RWPE2 (cell line): ENCODE results near the gene GTPBP6.

Experiments used
- ATAC-seq: fragments of 200-7000 bp; cut with Tn5 transposase; 3 replicates; pipeline ENCODE4 v1.9.1; 2021; ENCODE audit warnings: low read depth
- DNase-seq: peaks from one replicate; pipeline ENCODE4 v3.0.0-alpha.2; 2020; ENCODE audit warnings: low spot score
- H3K27ac ChIP-seq: fragments of 450-650 bp; 2 replicates; pipeline ENCODE4 v1.5.1; 2017; ENCODE audit warnings: mild to moderate bottlenecking; ENCODE audit not compliant: poor library complexity, severe bottlenecking
- H3K27me3 ChIP-seq: fragments of 250-450 bp; sonication (Bioruptor Pico); 2 replicates; pipeline ENCODE4 v1.5.1; 2021; ENCODE audit warnings: mild to moderate bottlenecking, moderate library complexity; ENCODE audit not compliant: insufficient read depth, poor library complexity, severe bottlenecking
- H3K36me3 ChIP-seq: fragments of 250-450 bp; sonication (Bioruptor Pico); 2 replicates; pipeline ENCODE4 v1.5.1; 2020; ENCODE audit warnings: low read depth, mild to moderate bottlenecking, moderate library complexity
- H3K4me1 ChIP-seq: fragments of 250-450 bp; sonication (Bioruptor Pico); 2 replicates; pipeline ENCODE4 v1.5.1; 2021; ENCODE audit warnings: mild to moderate bottlenecking, moderate library complexity; ENCODE audit not compliant: insufficient read depth, poor library complexity, severe bottlenecking
- H3K4me3 ChIP-seq: fragments of 250-450 bp; sonication (Bioruptor Pico); 2 replicates; pipeline ENCODE4 v1.5.1; 2021; ENCODE audit warnings: mild to moderate bottlenecking, moderate library complexity; ENCODE audit not compliant: severe bottlenecking
- H3K9me3 ChIP-seq: fragments of 250-450 bp; sonication (Bioruptor Pico); 2 replicates; pipeline ENCODE4 v1.5.1; 2021; ENCODE audit warnings: mild to moderate bottlenecking, moderate library complexity; ENCODE audit not compliant: severe bottlenecking
- CTCF ChIP-seq: fragments of 450-650 bp; IDR thresholded peaks from one replicate; pipeline ENCODE4 v1.5.1; 2017; ENCODE audit warnings: mild to moderate bottlenecking, moderate library complexity; ENCODE audit not compliant: poor library complexity, severe bottlenecking

GTPBP6 gene

DNA sequence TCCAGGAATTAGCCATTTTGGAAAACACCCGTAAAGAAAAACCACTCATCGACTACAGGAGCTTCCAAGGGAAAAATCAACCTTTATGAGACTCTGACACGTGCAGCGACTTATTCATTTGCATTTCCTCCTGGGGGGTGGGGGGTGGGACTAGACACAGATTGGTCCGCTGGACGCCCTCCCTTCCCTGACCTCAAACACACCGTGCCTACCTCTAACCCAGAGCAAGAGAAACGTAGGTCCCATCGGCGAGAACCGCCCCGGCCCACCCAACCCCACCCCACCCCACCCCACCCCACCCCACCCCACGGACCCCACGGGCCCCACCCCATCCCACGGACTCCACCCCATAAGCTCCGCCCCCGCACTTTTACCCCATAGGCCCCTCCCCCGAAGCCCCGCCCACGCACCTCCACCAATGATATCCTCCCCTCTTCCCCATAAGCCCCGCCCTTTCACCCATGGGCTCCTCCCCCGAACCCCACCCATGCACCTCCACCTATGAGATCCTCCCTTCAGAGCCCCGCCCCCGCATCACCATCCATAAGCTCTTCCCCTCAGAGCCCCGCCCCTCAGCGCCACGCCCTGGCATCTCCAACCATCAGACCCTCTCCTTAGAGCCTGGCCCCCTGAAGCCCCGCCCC lies 1.1 kb downstream of the GTPBP6 start:
- H3K27me3 ChIP-seq: no peaks in the 10 kb centered on the region
- TF ChIP-seq CTCF: no peak
- peaks cover 28% of the 10 kb centered on the region for H3K36me3 ChIP-seq
- peak overlapping the region; percentile 70 for H3K27ac ChIP-seq
- DNase-seq (no peak), ATAC-seq (no peak)
- H3K4me3 ChIP-seq: peak overlapping the region; percentile 87
- H3K9me3 ChIP-seq: no peaks in the 10 kb centered on the region
- no peaks in the 10 kb centered on the region for H3K4me1 ChIP-seq

DNA sequence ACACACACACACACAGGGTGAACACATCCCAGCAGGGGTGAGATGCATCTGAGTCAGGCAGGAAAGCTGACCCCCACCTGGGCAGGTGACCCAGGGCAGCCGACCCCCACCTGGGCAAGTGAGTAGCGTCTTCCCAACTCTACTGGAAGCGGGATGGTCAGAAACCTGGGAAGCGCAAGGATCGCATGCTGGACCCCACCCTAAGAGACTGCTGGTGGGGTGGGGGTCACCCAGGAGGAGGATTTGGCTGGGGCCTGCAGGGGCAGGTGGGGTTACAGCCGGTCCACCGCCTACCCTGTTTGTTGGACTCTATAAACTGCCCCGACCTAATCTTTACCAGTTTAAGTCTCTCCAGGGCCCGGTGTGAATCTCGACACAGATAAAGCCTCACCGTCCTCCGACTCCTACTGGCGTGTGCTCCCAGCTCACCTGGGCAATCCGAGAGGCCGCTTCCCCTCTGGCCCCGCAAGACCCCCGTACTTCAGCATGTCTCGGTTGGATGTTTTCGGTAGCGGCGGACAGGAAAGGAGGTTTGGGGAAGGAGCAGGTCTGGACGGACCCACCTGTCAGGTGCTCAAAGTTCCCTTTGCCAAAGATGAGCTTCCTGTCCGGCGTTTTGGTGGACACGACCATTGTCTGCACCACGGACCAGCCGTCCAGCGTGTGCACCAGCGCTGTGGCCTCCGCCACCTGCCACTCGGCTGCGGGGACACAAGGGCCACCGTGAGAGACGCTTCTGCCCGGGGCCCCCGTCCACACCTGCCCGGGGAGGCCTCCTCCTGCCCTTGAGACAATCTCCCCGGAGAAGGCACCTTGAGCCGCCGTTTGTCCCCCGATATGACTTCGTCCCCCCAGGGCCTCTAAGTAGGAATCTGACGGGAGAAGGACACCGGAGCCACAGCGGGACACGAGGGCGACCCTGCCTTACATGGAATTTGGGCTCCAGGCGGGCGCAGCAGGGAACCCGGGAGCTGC lies 2.0 kb downstream of the GTPBP6 start:
- peak overlapping the region; percentile 70 for H3K27ac ChIP-seq

GRCh38 chrX:314781-315595 lies 3.6 kb downstream of the GTPBP6 start:
- no peaks in the 10 kb centered on the region for H3K27me3 ChIP-seq
- ATAC-seq: no peak
- no peak for TF ChIP-seq CTCF
- peak; percentile 75 for DNase-seq
- no peaks in the 10 kb centered on the region for H3K9me3 ChIP-seq
- H3K36me3 ChIP-seq: peaks cover 43% of the 10 kb centered on the region
- H3K4me1 ChIP-seq: no peaks in the 10 kb centered on the region
- no peak overlapping the region for H3K27ac ChIP-seq
- no peak overlapping the region for H3K4me3 ChIP-seq

More for the DNA sequence above, 2.0 kb downstream of the GTPBP6 start:
- ATAC-seq: no peak
- Histone ChIP-seq H3K36me3 (peaks cover 32% of the 10 kb centered on the region), H3K4me1 (no peaks in the 10 kb centered on the region), H3K4me3 (no peak overlapping the region), H3K27me3 (no peaks in the 10 kb centered on the region), H3K9me3 (no peaks in the 10 kb centered on the region)
- DNase-seq: peak; percentile 70
- no peak for TF ChIP-seq CTCF

GRCh38 chrX:314049-314448 lies 4.5 kb downstream of the GTPBP6 start:
- Histone ChIP-seq H3K36me3 (peaks cover 46% of the 10 kb centered on the region), H3K27me3 (no peaks in the 10 kb centered on the region), H3K27ac (no peak overlapping the region), H3K4me1 (no peaks in the 10 kb centered on the region), H3K9me3 (no peaks in the 10 kb centered on the region), H3K4me3 (no peak overlapping the region)
- DNase-seq: peak; percentile 72
- ATAC-seq: no peak
- no peak for TF ChIP-seq CTCF
